AG08395 (cell line): Measurements from ENCODE around the gene GAL3ST1.
"Not testable (repeated sequence)": the region's sequence is repeated elsewhere in the genome, so short reads cannot be mapped to it uniquely, and the experiment has no call there.

Experiments
- DNase-seq: peaks from one replicate; pipeline ENCODE4 v3.0.0; 2012; ENCODE audit warnings: mixed read lengths, low spot score

GAL3ST1 gene

GRCh38 chr22:30596886-30597285 is 22.4 kb upstream of the GAL3ST1 start:
- no peak for DNase-seq

GRCh38 chr22:30596199-30596598 is 21.7 kb upstream of the GAL3ST1 start:
- no peak for DNase-seq

- not testable (repeated sequence) for DNase-seq
Measured at GRCh38 chr22:30592360-30592713, 17.9 kb upstream of the GAL3ST1 start.

GRCh38 chr22:30591588-30592359 is 17.3 kb upstream of the GAL3ST1 start, which contains the start of gene PES1:
Gene PES1, minus strand, starts transcription at chr22:30591910. Its CDS starts 77 bp downstream, at chr22:30591833.
- peak; percentile 99 for DNase-seq

GRCh38 chr22:30591191-30591587 is 16.7 kb upstream of the GAL3ST1 start:
- peak; percentile 29 for DNase-seq

- DNase-seq, result no peak
Measured at GRCh38 chr22:30586414-30586813, 11.9 kb upstream of the GAL3ST1 start.

GRCh38 chr22:30584441-30584840 is 10.0 kb upstream of the GAL3ST1 start:
- no peak for DNase-seq

GRCh38 chr22:30582788-30583545 is 8.5 kb upstream of the GAL3ST1 start:
- DNase-seq, result no peak

- no peak for DNase-seq
Measured at GRCh38 chr22:30582051-30582450, 7.6 kb upstream of the GAL3ST1 start.

GRCh38 chr22:30580896-30581295 is 6.4 kb upstream of the GAL3ST1 start:
- DNase-seq, result no peak

GRCh38 chr22:30578481-30578880 is 4.0 kb upstream of the GAL3ST1 start:
- no peak for DNase-seq

GRCh38 chr22:30575859-30576258 is 1.4 kb upstream of the GAL3ST1 start:
- DNase-seq, result no peak

GRCh38 chr22:30574997-30575671 is 669 bp upstream of the GAL3ST1 start:
- DNase-seq, result peak; percentile 58

- no peak for DNase-seq
Measured at GRCh38 chr22:30573594-30574094, 821 bp downstream of the GAL3ST1 start.

- no peak for DNase-seq
Measured at GRCh38 chr22:30572840-30573593, 1.4 kb downstream of the GAL3ST1 start.

GRCh38 chr22:30572210-30572609 is 2.3 kb downstream of the GAL3ST1 start:
- no peak for DNase-seq

GRCh38 chr22:30569674-30570202 is 4.7 kb downstream of the GAL3ST1 start:
- DNase-seq, result no peak

- DNase-seq, result no peak
Measured at GRCh38 chr22:30568137-30568805, 6.2 kb downstream of the GAL3ST1 start.

- not testable (repeated sequence) for DNase-seq
Measured at GRCh38 chr22:30567277-30567676, 7.2 kb downstream of the GAL3ST1 start.

- no peak for DNase-seq
Measured at GRCh38 chr22:30566125-30566524, 8.3 kb downstream of the GAL3ST1 start.

- peak; percentile 51 for DNase-seq
Measured at GRCh38 chr22:30565341-30565740, 9.1 kb downstream of the GAL3ST1 start.
